Neutrophil (primary cell): Measurements from ENCODE around the gene WNT2B.

ENCODE experiments used
- H3K27ac ChIP-seq: fragments of 200-600 bp; sonication (generic); 2 replicates; pipeline ENCODE4 v1.5.1; 2016; ENCODE audit warnings: mild to moderate bottlenecking, moderate library complexity
- H3K27me3 ChIP-seq: fragments of 200-600 bp; sonication (generic); 2 replicates; pipeline ENCODE4 v1.6.0; 2016; ENCODE audit warnings: mild to moderate bottlenecking
- H3K36me3 ChIP-seq: fragments of 200-600 bp; sonication (generic); 2 replicates; pipeline ENCODE4 v1.5.1; 2017
- H3K4me1 ChIP-seq, 2 experiments: fragments of 200-600 bp in 1 of 2; sonication (generic) in 1 of 2; 1 replicate in 1 of 2; 2 replicates in 1 of 2; pipeline versions ENCODE4 v1.5.1 to v1.6.1; 2013 to 2016; ENCODE audit warnings: low read depth in 1 of 2, low read length in 1 of 2, mild to moderate bottlenecking in 1 of 2, moderate library complexity in 1 of 2; ENCODE audit not compliant: control insufficient read depth in 1 of 2, insufficient read depth in 1 of 2
- H3K4me3 ChIP-seq, 2 experiments: fragments of 200-600 bp in 1 of 2; sonication (generic) in 1 of 2; 1 replicate in 1 of 2; 2 replicates in 1 of 2; pipeline ENCODE4 v1.5.1; 2013 to 2016; ENCODE audit warnings: low read depth in 1 of 2, low read length in 1 of 2, mild to moderate bottlenecking in 1 of 2, moderate library complexity in 1 of 2
- H3K9me3 ChIP-seq: fragments of 200-600 bp; sonication (generic); 2 replicates; pipeline ENCODE4 v1.5.1; 2016
- CTCF ChIP-seq: fragments of 200-600 bp; sonication (generic); IDR thresholded peaks from 2 replicates; pipeline ENCODE4 v1.5.1; 2016; ENCODE audit warnings: antibody characterized with exemption

WNT2B gene

GRCh38 chr1:112505878-112506277, 2.9 kb upstream of the WNT2B start:
- H3K4me3 ChIP-seq: no peak overlapping the region
- H3K9me3 ChIP-seq: no peaks in the 10 kb centered on the region
- H3K36me3 ChIP-seq: no peaks in the 10 kb centered on the region
- H3K27ac ChIP-seq: no peak overlapping the region
- peaks cover 100% of the 10 kb centered on the region for H3K27me3 ChIP-seq
- no peak for TF ChIP-seq CTCF
- H3K4me1 ChIP-seq: peaks cover 12 to 22% of the 10 kb centered on the region in 2 experiments

DNA sequence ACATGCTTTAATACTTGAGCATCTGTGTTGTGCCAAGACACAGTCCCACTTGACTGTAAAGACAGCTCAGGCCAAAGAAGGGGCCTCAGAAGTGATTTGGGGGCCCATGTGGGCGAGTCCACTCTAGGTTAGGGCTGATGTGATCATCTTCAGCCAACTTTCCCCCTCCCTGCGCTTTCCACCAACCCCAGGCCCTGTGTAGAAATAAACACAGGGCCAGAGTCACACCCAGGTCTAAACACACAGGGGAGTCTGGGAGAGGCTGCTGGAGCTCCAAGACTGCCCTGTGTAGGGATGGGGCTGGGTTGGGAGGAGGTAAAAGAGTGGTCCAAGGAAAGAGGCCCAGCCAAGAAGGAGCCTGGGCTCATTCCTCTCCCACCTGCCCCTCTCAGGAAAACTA, 2.5 kb upstream of the WNT2B start:
- no peak overlapping the region for H3K4me3 ChIP-seq
- peaks cover 12 to 22% of the 10 kb centered on the region in 2 experiments for H3K4me1 ChIP-seq
- no peaks in the 10 kb centered on the region for H3K9me3 ChIP-seq
- no peak for TF ChIP-seq CTCF
- H3K36me3 ChIP-seq: no peaks in the 10 kb centered on the region
- H3K27ac ChIP-seq: no peak overlapping the region
- H3K27me3 ChIP-seq: peaks cover 100% of the 10 kb centered on the region

DNA sequence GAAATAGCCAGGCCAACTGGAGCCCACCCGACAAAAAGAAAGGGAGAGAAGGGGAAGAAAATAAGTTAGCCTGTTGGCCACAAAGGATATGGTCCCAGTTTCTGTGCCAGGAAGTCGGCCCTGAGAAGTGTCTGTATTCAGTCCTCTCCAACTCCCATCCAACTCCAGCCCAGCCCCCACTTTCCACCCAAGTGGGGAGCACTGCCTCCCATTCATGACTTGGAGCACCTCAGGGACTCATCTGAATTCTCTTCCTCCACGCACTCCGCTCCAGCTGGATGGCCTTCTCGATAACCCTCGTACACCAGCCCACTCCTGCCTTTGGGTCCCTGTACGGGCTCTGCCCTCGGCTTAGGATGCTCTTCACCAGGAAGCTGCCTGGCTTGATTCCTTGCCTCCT, 2.0 kb upstream of the WNT2B start:
- H3K27ac ChIP-seq: no peak overlapping the region
- H3K4me3 ChIP-seq: no peak overlapping the region
- no peaks in the 10 kb centered on the region for H3K36me3 ChIP-seq
- no peak for TF ChIP-seq CTCF
- peaks cover 100% of the 10 kb centered on the region for H3K27me3 ChIP-seq
- H3K4me1 ChIP-seq: peaks cover 12 to 22% of the 10 kb centered on the region in 2 experiments
- H3K9me3 ChIP-seq: no peaks in the 10 kb centered on the region

DNA sequence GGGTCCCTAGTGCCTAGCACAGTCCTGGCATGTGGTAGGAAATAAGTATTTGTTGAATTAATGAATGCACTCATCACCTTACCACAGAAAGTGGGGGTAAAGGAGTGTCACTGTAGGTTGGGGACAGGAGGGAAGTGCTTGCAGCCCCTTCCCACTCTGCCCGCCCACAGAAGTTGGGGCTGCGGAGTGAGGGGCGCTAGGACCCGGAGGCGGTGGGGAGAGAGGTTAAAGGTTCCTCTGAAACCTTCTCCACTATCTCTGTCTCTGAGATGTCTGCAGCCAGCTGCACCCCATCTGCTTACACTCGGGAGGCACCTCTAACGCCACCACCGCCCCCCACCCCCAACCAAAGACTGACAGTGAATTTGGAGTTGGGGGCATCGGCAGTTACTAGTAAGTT, 1.4 kb upstream of the WNT2B start:
- Histone ChIP-seq H3K27me3 (peaks cover 100% of the 10 kb centered on the region), H3K4me3 (no peak overlapping the region), H3K4me1 (peaks cover 12 to 16% of the 10 kb centered on the region in 2 experiments), H3K36me3 (no peaks in the 10 kb centered on the region), H3K27ac (no peak overlapping the region), H3K9me3 (no peaks in the 10 kb centered on the region)
- no peak for TF ChIP-seq CTCF

DNA sequence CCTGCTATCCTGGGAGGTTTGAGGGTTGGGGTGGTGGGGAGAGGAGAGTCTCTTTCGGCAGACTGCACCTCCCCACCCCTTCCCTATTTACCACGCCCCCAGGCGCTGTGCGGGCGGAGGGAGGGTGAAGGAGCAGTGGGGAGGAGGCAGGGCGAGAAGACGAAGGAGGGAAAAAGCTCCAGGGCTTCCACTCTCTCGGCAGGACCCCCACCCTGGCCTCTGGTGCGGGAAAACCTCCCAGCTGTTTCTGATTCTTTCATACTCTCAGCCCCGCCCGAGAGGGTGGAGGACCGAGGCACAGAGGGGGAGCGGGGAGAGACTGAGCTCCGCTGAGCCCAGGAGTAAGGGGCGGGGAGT, 866 bp upstream of the WNT2B start:
- H3K27ac ChIP-seq: no peak overlapping the region
- TF ChIP-seq CTCF: no peak
- peak overlapping the region in 1 of 2 experiments; percentile 44 for H3K4me3 ChIP-seq
- H3K4me1 ChIP-seq: peaks cover 12 to 16% of the 10 kb centered on the region in 2 experiments
- H3K9me3 ChIP-seq: no peaks in the 10 kb centered on the region
- H3K27me3 ChIP-seq: peaks cover 100% of the 10 kb centered on the region
- H3K36me3 ChIP-seq: no peaks in the 10 kb centered on the region
